H1 (cell line): ENCODE data around the gene CAPS2. TPM values are rescaled to one million over a fixed set of nuclear protein-coding genes. Genes with fewer than 3 reads are reported as not detected.
A peak's percentile ranks its signal among the peaks of the same experiment; 100 is the strongest.

Experiments
- CREB1 ChIP-seq: IDR thresholded peaks from 2 replicates; pipeline ENCODE4 v1.6.1; 2012; ENCODE audit warnings: inconsistent platforms
- EP300 ChIP-seq, 2 experiments: IDR thresholded peaks; 1 replicate in 1 of 2; 2 replicates in 1 of 2; pipeline ENCODE4 v1.6.1; 2011 to 2012; ENCODE audit warnings: low read depth in 2 of 2, low read length in 2 of 2, mild to moderate bottlenecking in 2 of 2, borderline replicate concordance in 1 of 2, inconsistent platforms in 1 of 2, moderate library complexity in 1 of 2
- NRF1 ChIP-seq: IDR thresholded peaks from 2 replicates; pipeline ENCODE4 v1.6.1; 2011; ENCODE audit warnings: mild to moderate bottlenecking, low read depth, low read length, improper control_type of control experiment
- POLR2A ChIP-seq, 2 experiments: IDR thresholded peaks; 1 replicate in 1 of 2; 2 replicates in 1 of 2; pipeline ENCODE4 v1.6.1; 2011; ENCODE audit warnings: low read depth in 2 of 2, low read length in 2 of 2, mild to moderate bottlenecking in 2 of 2; ENCODE audit errors: control extremely low read depth in 1 of 2
- POU5F1 ChIP-seq: IDR thresholded peaks from 2 replicates; pipeline ENCODE4 v1.6.1; 2011; ENCODE audit warnings: low read depth, mild to moderate bottlenecking, low read length, moderate library complexity
- RXRA ChIP-seq: IDR thresholded peaks from 2 replicates; pipeline ENCODE4 v1.6.1; 2011; ENCODE audit warnings: low read depth, mild to moderate bottlenecking, low read length, moderate library complexity; ENCODE audit not compliant: insufficient read depth
- SIX5 ChIP-seq: IDR thresholded peaks from 2 replicates; pipeline ENCODE4 v1.6.1; 2011; ENCODE audit warnings: mild to moderate bottlenecking, low read depth, low read length
- SP2 ChIP-seq: IDR thresholded peaks from 2 replicates; pipeline ENCODE4 v1.6.1; 2012; ENCODE audit warnings: mild to moderate bottlenecking, low read length, inconsistent platforms
- polyA plus RNA-seq, 7 experiments: library from polyadenylated mRNA; depleted of rRNA in 3 of 7; stranded (reverse) in 5 of 7; unstranded in 2 of 7; fragments of >200 nt in 5 of 7; fragments of 200-250 nt in 2 of 7; gene quantifications; 1 replicate in 5 of 7; 2 replicates in 1 of 7; 4 replicates in 1 of 7; pipeline versions ENCODE4 v1.2.1 to v1.2.3, GENCODE V29; 2011 to 2013; ENCODE audit warnings: missing spikeins in 2 of 7, mixed read lengths in 2 of 7
- total RNA-seq: library from RNA; stranded (reverse); fragmentation: NEBNext Ultra II Directional; extraction: Animal tissue kit (Norgen Biotek cat#: 25700); gene quantifications from 2 replicates; pipeline ENCODE4 v1.2.1, GENCODE V29; 2021
- TF ChIP-seq, protein P1 (sequence below): IDR thresholded peaks from 2 replicates; pipeline ENCODE4 v1.6.1; 2011; ENCODE audit warnings: low read depth, mild to moderate bottlenecking, low read length; ENCODE audit not compliant: insufficient read depth
- TF ChIP-seq, protein P2 (sequence below): IDR thresholded peaks from 2 replicates; pipeline ENCODE4 v1.6.1; 2012; ENCODE audit warnings: inconsistent platforms

Gene CAPS2
- total and polyA plus RNA-seq, 2 of the 8 experiments (the other 6 are each of a cell fraction or from before 2014, with no cell fraction given): 2.3 to 3.8 TPM

DNA sequence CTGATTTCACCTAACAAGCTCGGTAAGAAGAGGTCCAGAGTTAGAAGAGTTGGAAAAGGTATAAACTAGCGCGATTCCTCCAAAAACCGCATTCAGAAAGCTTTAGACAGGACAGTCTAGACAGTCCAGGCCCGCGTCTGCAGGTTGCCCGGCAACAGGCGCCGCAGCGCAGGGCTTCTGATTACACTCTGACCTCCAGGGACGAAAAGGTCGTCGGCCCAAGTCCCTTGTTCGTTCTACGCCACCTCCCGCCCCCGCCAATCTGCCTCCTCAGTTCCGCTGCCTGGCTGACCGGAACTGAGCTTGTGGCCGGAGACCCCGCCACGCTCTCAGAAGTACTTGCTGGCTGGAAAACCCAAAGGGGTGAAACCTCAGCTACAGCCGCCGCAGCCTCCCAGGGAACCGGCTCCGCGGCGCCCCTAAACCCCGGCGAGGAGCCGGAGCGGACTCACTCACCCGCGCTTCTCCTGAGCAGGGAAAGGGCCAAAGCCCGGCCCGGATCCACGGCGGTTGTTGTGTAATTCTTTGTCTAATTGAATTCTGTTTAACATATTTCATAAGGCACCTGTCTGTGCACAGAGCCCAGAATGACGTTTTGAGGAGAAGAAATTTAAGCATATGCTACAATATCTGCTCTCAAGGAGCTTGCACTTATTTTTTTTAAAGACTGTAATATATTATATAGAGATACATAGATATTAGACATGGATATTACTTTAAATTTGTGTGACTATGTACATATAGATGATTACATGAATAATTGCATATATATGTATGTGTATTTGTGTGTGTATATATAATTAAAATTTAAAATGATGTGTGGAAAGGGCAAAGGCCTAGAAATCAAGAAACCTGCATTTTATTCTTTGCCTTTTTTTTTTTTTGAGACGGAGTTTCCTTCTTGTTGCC is at the start of gene CAPS2 (continued):
- TF ChIP-seq, protein P1, sequence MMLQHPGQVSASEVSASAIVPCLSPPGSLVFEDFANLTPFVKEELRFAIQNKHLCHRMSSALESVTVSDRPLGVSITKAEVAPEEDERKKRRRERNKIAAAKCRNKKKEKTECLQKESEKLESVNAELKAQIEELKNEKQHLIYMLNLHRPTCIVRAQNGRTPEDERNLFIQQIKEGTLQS: no peak
- peak in 1 of 2 experiments; percentile 85; a peak in 1 of 3 replicates for TF ChIP-seq EP300 (IDR thresholded peaks at IDR 0.05; ENCODE audit: borderline replicate concordance in 1 of 2, low read depth in 2 of 2, low read length in 2 of 2)
- TF ChIP-seq, protein P2, sequence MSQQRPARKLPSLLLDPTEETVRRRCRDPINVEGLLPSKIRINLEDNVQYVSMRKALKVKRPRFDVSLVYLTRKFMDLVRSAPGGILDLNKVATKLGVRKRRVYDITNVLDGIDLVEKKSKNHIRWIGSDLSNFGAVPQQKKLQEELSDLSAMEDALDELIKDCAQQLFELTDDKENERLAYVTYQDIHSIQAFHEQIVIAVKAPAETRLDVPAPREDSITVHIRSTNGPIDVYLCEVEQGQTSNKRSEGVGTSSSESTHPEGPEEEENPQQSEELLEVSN: no peak
- 0 out of 2 replicates have a peak, but pooled peaks have one; percentile 69 for TF ChIP-seq POU5F1
- peak in 1 of 2 experiments; percentile 46; a peak in 1 of 3 replicates for TF ChIP-seq POLR2A (IDR thresholded peaks at IDR 0.05; ENCODE audit: control extremely low read depth in 1 of 2, low read depth in 2 of 2, low read length in 2 of 2)
- TF ChIP-seq CREB1: 0 out of 2 replicates have a peak, but pooled peaks have one; percentile 8
- no peak for TF ChIP-seq SP2
- TF ChIP-seq NRF1: no peak
- no peak for TF ChIP-seq SIX5
- no peak for TF ChIP-seq RXRA
